HS-5 (cell line): ENCODE data around the gene EIF4E2.

Experiments
- DNase-seq: peaks from one replicate; pipeline ENCODE4 v3.0.0-alpha.2; 2012; ENCODE audit warnings: low read depth

EIF4E2 gene

DNA sequence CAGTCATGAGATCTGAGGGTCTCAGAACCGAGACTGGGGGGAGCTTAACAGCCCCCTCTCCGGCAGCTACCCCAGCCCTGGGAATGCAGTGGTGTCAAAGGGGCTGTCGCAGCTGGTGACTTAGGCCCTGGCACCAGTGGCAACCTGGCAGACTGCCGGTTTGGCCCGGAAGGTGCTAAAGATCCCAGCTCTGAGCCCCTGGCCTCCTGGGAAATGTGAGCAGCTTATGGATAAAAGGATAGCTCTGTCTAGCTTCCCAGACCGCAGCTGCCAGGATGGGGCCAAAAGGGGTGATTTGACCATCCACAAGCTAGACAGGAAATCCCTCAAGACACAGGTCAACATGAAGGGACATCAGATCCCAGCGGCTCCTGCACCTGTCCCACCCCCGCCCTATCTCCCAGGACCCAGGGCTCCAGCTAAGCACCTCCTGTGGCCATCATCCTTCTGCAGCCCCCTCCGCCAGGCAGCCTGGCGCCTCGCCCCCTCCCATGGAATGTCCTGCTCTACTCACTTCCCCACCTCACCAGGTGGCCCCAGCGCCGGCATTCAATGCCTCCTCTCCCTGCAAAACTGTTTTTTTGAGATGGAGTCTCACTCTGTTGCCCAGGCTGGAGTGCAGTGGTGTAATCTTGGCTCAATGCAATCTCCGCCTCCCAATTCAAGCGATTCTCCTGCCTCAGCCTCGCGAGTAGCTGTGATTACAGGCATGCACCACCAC is 49.7 kb downstream of the EIF4E2 start:
- DNase-seq: no peak

DNA sequence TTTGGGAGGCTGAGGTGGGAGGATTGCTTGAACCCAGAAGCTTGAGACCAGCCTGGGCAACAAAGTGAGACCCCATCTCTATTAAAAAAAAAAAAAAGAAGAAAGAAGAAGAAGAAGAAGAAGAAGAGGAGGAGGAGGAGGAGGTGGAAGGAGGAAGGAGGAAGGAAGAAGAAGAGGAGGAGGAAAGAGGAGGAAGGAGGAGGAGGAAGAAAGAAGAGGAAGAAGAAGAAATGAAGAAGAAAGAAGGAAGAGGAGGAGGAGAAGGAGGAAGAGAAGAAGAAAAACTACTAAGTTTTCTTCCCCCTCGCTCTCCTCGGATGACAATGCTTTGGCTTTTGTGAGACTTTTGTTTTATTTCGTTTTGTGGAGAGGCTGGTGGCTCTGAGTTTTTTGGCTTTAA is 52.8 kb downstream of the EIF4E2 start:
- no peak for DNase-seq

DNA sequence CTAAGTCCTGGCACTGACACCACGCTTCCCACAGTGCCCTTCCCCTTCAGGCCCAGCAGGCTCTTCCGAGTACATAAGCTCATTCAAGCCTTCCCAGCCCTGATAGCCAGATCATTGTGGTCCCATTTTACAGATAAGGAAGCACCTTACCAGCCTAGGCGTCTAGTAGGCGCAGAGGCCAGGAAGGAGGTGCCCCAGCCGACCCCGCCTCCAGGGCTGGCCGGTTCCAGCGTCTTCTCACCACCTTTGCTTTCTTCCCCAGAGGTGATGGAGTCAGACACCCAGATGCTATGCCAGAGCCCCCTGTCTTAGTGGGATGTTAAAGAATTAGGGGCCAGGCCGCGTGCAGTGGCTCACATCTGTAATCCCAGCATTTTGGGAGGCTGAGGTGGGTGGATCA is 54.0 kb downstream of the EIF4E2 start:
- DNase-seq: no peak

DNA sequence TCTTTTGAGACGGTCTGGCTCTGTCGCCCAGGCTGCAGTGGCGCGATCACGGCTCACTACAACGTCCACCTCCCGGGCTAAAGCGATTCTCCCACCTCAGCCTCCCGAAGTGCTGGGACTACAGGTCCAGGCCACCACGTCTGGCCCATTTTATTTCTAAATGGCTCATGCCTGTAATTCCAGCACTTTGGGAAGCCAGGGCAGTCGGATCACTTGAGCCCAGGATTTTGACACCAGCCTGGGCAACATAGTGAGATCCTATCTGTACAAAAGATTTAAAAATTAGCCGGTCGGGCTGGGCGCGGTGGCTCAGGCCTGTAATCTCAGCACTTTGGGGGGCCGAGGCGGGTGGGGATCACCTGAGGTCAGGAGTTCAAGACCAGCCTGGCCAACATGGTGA is 56.5 kb downstream of the EIF4E2 start:
- no peak for DNase-seq

DNA sequence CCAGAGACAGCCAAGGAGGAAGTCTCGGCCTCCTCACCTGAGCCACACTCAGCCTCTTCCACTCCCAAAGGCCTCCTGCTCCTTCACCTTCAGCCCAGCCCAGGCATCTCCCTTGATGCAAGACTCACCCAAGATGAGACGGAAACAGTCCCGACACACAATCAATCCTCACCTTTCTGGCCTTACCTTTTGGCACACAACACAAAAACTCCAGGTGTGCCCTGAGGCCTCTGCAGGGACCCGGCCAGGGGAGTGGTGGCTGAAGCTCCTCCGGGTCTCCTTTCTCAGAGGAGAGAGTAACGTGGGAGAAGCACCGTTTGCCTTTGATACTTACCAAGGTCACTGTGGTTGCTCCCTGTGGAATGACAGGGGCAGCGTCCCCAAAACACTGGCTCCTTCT is 59.1 kb downstream of the EIF4E2 start:
- DNase-seq: no peak

DNA sequence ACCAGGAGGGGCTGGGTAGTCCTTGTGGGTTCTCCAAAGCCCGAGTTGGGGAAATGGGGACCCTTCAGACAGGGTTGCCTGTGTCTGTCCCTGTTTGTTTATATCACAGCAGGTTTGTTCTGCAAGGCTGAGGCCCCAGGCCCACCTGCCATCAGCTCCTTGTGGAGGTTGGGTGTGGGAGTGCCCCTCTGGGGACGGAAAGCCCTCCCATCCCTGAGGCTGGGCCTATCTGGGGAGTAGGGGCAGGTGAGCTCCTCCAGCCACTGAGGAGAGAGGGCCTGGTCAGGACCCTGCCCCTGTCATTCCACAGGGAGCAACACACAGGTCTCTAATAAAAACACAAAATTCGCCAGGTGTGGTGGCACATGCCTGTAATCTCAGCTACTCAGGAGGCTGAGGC is 59.6 kb downstream of the EIF4E2 start:
- no peak for DNase-seq

DNA sequence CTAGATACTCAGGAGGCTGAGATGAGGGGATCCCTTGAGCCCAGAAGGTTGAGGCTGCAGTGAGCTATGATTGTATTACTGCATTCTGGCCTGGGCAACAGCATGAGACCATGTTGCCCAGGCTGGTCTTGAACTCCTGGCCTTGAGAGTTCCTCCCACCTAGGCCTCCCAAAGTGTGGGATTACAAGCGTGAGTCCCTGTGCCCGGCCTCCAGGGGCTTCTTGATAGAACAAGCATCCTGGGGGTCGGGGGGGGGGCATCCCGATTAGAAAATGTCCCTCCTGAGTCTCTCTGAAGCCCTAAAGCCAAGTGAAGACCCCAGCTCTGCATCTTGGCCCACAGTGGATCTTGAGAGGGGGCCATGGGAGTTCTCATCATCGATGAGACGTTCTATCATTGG is 60.6 kb downstream of the EIF4E2 start:
- no peak for DNase-seq

DNA sequence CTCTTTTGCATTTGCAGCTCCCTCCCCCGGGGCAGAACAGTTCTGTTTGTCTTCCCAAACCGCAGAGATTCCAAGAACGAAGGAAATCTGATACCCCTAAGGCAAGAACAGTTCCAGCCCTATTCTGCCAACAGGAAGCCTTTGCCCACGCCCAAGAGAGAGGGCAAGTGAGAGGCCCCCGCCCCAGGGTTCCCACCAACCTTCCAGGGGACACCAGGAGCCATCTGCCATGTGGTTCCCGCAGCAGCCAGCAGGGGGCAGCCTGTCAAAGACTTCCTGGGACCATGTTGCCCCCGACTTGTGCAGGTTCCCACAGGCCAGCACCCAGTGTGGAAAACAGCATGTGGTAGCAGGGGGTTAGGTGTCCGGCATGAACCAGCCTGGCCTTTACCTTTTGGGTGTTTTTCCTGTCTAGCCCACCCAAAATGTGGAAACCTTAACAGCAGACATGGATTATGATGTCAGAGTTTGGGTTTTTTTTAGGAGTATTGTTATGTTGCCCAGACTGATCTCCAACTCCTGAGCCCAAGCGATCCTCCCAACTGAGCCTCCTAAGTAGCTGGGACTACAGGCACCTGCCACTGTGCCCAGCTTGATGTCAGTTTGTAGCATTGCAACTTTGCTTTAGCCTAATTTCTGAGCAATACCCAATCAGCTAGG is 61.2 kb downstream of the EIF4E2 start:
- DNase-seq: no peak

DNA sequence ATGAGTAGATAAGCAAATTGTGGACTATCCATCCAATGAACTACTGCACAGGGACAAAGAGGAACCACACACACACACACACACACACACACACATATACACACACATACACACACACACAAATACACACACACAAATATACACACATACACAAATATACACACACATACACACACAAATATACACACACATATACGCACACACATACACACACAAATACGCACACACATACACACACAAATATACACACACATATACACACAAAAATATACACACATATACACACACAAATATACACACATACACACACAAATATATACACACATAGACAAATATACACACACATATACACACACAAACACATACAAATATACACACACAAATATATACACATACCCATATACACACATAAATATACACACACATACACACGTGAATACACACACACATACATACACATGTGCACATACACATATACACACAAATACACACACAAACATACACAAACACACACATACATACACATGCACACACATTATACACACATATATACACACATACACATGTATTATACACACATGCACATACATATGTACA is 63.1 kb downstream of the EIF4E2 start:
- DNase-seq: no peak

DNA sequence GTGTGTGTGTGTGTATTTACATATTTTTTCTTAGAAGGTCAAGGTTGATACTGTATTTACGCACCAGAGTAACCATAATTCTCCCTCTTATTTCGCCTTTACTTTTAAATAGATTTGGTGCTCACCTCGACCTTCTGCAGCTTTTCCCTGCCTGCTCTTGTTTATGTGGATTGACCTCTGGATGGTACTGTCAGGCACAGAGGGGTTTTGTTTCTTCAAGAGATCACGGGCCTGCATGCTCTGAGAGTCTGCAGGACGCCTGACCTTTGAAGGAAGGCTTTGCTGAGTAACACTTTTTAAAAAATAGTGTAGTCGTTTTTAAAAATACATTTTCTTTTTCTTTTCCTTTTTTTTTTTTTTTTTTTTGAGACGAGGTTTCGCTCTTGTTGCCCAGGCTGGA is 64.8 kb downstream of the EIF4E2 start:
- no peak for DNase-seq
